HepG2 (cell line): ENCODE results near the gene MCAT. TPM values are rescaled to one million over a fixed set of nuclear protein-coding genes. Genes with fewer than 3 reads are reported as not detected.

Experiments
- ATAC-seq: fragments of 200-7000 bp; cut with Tn5 transposase; 3 replicates; pipeline ENCODE4 v1.9.1; 2020; ENCODE audit warnings: mild to moderate bottlenecking, moderate library complexity
- BruUV-seq: library from RNA; stranded (reverse); fragments of 400-500 nt; replicated peaks from 2 replicates; lab custom pipeline; 2021; lab: Mats Ljungman, UMichigan
- CTCF ChIA-PET: fragments of 300-600 bp; formaldehyde crosslinking; extraction: SDS; loops from one replicate; lab custom pipeline; 2021; ENCODE audit warnings: low total read pairs, inconsistent platforms, low intra/inter-chr PET ratio; lab: Yijun Ruan, JAX
- POLR2A ChIA-PET: fragments of 350-600 bp; sonication (Branson Sonifier 250); formaldehyde crosslinking; loops from one replicate; lab custom pipeline; 2020; ENCODE audit warnings: antibody characterized with exemption, inconsistent platforms; lab: Yijun Ruan, JAX
- DNase-seq: peaks from one replicate; pipeline ENCODE4 v3.0.0-alpha.2; 2015; ENCODE audit warnings: low spot score
- FAIRE-seq: peaks from 3 replicates; lab custom pipeline; 2011; peaks lifted over from hg19 to GRCh38; lab: Jason Lieb, UNC
- H2AFZ ChIP-seq: one replicate; pipeline ENCODE4 v1.6.1; 2011; ENCODE audit warnings: low read length, inconsistent platforms
- H3K27ac ChIP-seq: fragments of 300-600 bp; 3 replicates; pipeline ENCODE4 v1.8.0; 2011; ENCODE audit warnings: mixed run types, mild to moderate bottlenecking, mixed read lengths, low read length, inconsistent platforms; ENCODE audit not compliant: insufficient read depth; ENCODE audit errors: extremely low read length
- H3K27me3 ChIP-seq, 2 experiments: fragments of 200-600 bp in 1 of 2; 2 replicates in 1 of 2; 3 replicates in 1 of 2; pipeline versions ENCODE4 v1.6.0 to v1.8.0; 2011; ENCODE audit warnings: low read length in 2 of 2, mild to moderate bottlenecking in 2 of 2, moderate library complexity in 2 of 2, inconsistent platforms in 1 of 2; ENCODE audit not compliant: insufficient read depth in 2 of 2, control insufficient read depth in 1 of 2
- H3K36me3 ChIP-seq, 2 experiments: fragments of 200-600 bp in 1 of 2; replicated peaks in 1 of 2; 2 replicates in 1 of 2; 3 replicates in 1 of 2; pipeline versions ENCODE4 v1.5.1 to v1.8.0; 2011; ENCODE audit warnings: low read length in 2 of 2, inconsistent platforms in 1 of 2; ENCODE audit not compliant: insufficient read depth in 2 of 2, control insufficient read depth in 1 of 2
- H3K4me1 ChIP-seq: 2 replicates; pipeline ENCODE4 v1.5.1; 2012; ENCODE audit warnings: low read length, inconsistent platforms; ENCODE audit not compliant: insufficient read depth
- H3K4me2 ChIP-seq: 2 replicates; pipeline ENCODE4 v1.6.0; 2011; ENCODE audit warnings: low read depth, low read length, inconsistent platforms
- H3K4me3 ChIP-seq, 3 experiments: fragments of 200-600 bp in 1 of 3; sonication (generic), shearing (Covaris generic) in 1 of 3; replicated peaks in 1 of 3; 2 replicates each; pipeline ENCODE4 v1.5.1; 2011 to 2016; ENCODE audit warnings: low read length in 3 of 3, inconsistent platforms in 2 of 3, low read depth in 2 of 3, mild to moderate bottlenecking in 2 of 3, control low read depth in 1 of 3, mixed read lengths in 1 of 3; ENCODE audit not compliant: insufficient read depth in 1 of 3
- H3K79me2 ChIP-seq: one replicate; pipeline ENCODE4 v1.6.1; 2011; ENCODE audit warnings: low read length, inconsistent platforms; ENCODE audit not compliant: insufficient read depth
- H3K9ac ChIP-seq: 2 replicates; pipeline ENCODE4 v1.6.0; 2011; ENCODE audit warnings: mild to moderate bottlenecking, low read depth, low read length, inconsistent platforms; ENCODE audit not compliant: insufficient read depth
- H3K9me3 ChIP-seq: 2 replicates; pipeline ENCODE4 v1.5.1; 2012; ENCODE audit warnings: mild to moderate bottlenecking, low read length
- H4K20me1 ChIP-seq: 2 replicates; pipeline ENCODE4 v1.6.0; 2011; ENCODE audit warnings: inconsistent platforms, mild to moderate bottlenecking, low read length, moderate library complexity; ENCODE audit not compliant: insufficient read depth
- AGO2 ChIP-seq: fragments of 200-400 bp; formaldehyde crosslinking; optimal IDR thresholded peaks from 2 replicates; pipeline ENCODE3; 2017; ENCODE audit warnings: mild to moderate bottlenecking, low read depth, low read length, moderate library complexity
- DMTF1 ChIP-seq: sonication (generic); formaldehyde crosslinking; IDR thresholded peaks from 2 replicates; pipeline ENCODE4 v1.4.0; 2020; ENCODE audit warnings: mild to moderate bottlenecking, missing genetic modification reagents
- EZH2 ChIP-seq: conservative IDR thresholded peaks from 2 replicates; pipeline ENCODE4 v1.6.1; 2012; ENCODE audit warnings: mild to moderate bottlenecking, low read depth, low read length, moderate library complexity
- MAFG ChIP-seq: sonication (generic); formaldehyde crosslinking; IDR thresholded peaks from 2 replicates; pipeline ENCODE4 v1.5.1; 2020; ENCODE audit warnings: mild to moderate bottlenecking, missing genetic modification reagents
- MAZ ChIP-seq, 2 experiments: sonication (generic) in 1 of 2; formaldehyde crosslinking in 1 of 2; IDR thresholded peaks; 2 replicates each; pipeline versions ENCODE4 v1.5.0 to v1.6.1; 2012 to 2020; ENCODE audit warnings: low read depth in 2 of 2, mild to moderate bottlenecking in 2 of 2, borderline replicate concordance in 1 of 2, improper control_type of control experiment in 1 of 2, low read length in 1 of 2, missing genetic modification reagents in 1 of 2, moderate library complexity in 1 of 2
- PHF5A ChIP-seq: IDR thresholded peaks from one replicate; pipeline ENCODE4 v1.6.1; 2018; ENCODE audit warnings: low read depth, missing genetic modification reagents; ENCODE audit not compliant: unreplicated experiment
- ZBTB26 ChIP-seq: IDR thresholded peaks from 2 replicates; pipeline ENCODE4 v1.6.1; 2016; ENCODE audit warnings: missing compliant biosample characterization, missing genetic modification reagents, borderline replicate concordance
- ZFP41 ChIP-seq: sonication (generic); formaldehyde crosslinking; IDR thresholded peaks from 2 replicates; pipeline ENCODE4 v1.4.0; 2020; ENCODE audit warnings: mild to moderate bottlenecking, missing genetic modification reagents, borderline replicate concordance
- ZNF205 ChIP-seq: IDR thresholded peaks from 2 replicates; pipeline ENCODE4 v1.6.1; 2018; ENCODE audit warnings: missing biosample characterization, missing genetic modification reagents
- ZNF383 ChIP-seq: sonication (generic); formaldehyde crosslinking; IDR thresholded peaks from 2 replicates; pipeline ENCODE4 v1.4.0; 2020; ENCODE audit warnings: missing genetic modification reagents, mild to moderate bottlenecking, borderline replicate concordance
- ZNF775 ChIP-seq: sonication (generic); formaldehyde crosslinking; IDR thresholded peaks from 2 replicates; pipeline ENCODE4 v1.4.0; 2020; ENCODE audit warnings: missing genetic modification reagents, mild to moderate bottlenecking, moderate library complexity, borderline replicate concordance
- ZNF781 ChIP-seq: sonication (generic); formaldehyde crosslinking; IDR thresholded peaks from 2 replicates; pipeline ENCODE4 v1.5.1; 2020; ENCODE audit warnings: borderline replicate concordance, mild to moderate bottlenecking, missing genetic modification reagents; ENCODE audit errors: not compliant biosample characterization
- whole genome bisulfite sequencing: methylation state at CpG from one replicate; pipeline ENCODE4 v1.1.6; 2017; ENCODE audit warnings: low lambda C conversion rate; 5-methylcytosine and 5-hydroxymethylcytosine counted together
- in situ Hi-C: cut with HindIII; loops from 2 replicates; pipeline ENCODE4 v1.10.0; 2017; ENCODE audit warnings: low pct_unique_long_range_greater_than_20kb; ENCODE audit not compliant: extremely low pct_ligation_motif_present
- intact Hi-C: fragments of 100-400 bp; cut with micrococcal nuclease; formaldehyde crosslinking; loops from one replicate; pipeline ENCODE4 v1.10.0; 2022; ENCODE audit not compliant: unreplicated experiment
- polyA plus RNA-seq, 8 experiments: library from polyadenylated mRNA; depleted of rRNA in 3 of 8; stranded (reverse) in 7 of 8; unstranded in 1 of 8; fragments of >200 nt; fragmentation: Illumina TruSeq in 4 of 8; extraction: Trizol in 4 of 8; gene quantifications; 2 replicates each; pipeline versions ENCODE4 v1.2.1 to v1.2.3, GENCODE V29; 2011 to 2016; ENCODE audit warnings: low read depth in 4 of 8, missing spikeins in 1 of 8, mixed read lengths in 1 of 8; ENCODE audit not compliant: insufficient read depth in 1 of 8
- total RNA-seq, 5 experiments: library from RNA; depleted of rRNA; stranded (reverse); fragments of >200 nt; fragmentation: Illumina TruSeq; extraction: Trizol; gene quantifications; 2 replicates each; pipeline ENCODE4 v1.2.3, GENCODE V29; 2016; ENCODE audit warnings: low read depth in 1 of 5

The MCAT gene
- total and polyA plus RNA-seq, 2 of the 13 experiments (the other 11 are each of a cell fraction or from before 2014, with no cell fraction given): 9.3 to 16.7 TPM

GRCh38 chr22:43168471-43169309 lies 25.5 kb upstream of the MCAT start:
- H3K9ac ChIP-seq: no peak overlapping the region
- CTCF ChIA-PET: no interaction called here
- 0 out of 2 replicates have a peak, but pooled peaks cover 5% of the 10 kb centered on the region for H3K4me1 ChIP-seq
- intact Hi-C loops: no loop called here
- H2AFZ ChIP-seq: no peak overlapping the region
- no peaks in the 10 kb centered on the region for H4K20me1 ChIP-seq
- 96% methylated on average over 10 of the region's 25 CpGs for WGBS
- no TSS peak for BruUV-seq
- no peak overlapping the region for H3K4me3 ChIP-seq
- no peak for DNase-seq
- H3K79me2 ChIP-seq: no peaks in the 10 kb centered on the region
- POLR2A ChIA-PET: no interaction called here
- no peak for FAIRE-seq
- H3K36me3 ChIP-seq: peaks cover 8 to 25% of the 10 kb centered on the region in 2 experiments
- H3K9me3 ChIP-seq: no peaks in the 10 kb centered on the region
- no peak for ATAC-seq
- TF ChIP-seq AGO2 (peak; percentile 51), ZNF205 (CRISPR knock-in tag) (no peak), ZNF383 (CRISPR knock-in tag) (no peak), MAZ (IDR thresholded peaks at IDR 0.05; ENCODE audit: borderline replicate concordance, low read depth, low read length) (no peak), MAZ (CRISPR knock-in tag; IDR thresholded peaks at IDR 0.05; ENCODE audit: low read depth) (no peak), ZNF775 (CRISPR knock-in tag) (no peak)
- in situ Hi-C loops: no loop called here
- H3K4me2 ChIP-seq: no peak overlapping the region
- H3K27ac ChIP-seq: no peak overlapping the region
- H3K27me3 ChIP-seq: peaks cover 0 to 4% of the 10 kb centered on the region in 2 experiments; a peak in 2 of 5 replicates

GRCh38 chr22:43167001-43167589 lies 23.9 kb upstream of the MCAT start:
- ChIA-PET POLR2A (no interaction called here), CTCF (no interaction called here)
- H2AFZ ChIP-seq: no peak overlapping the region
- no peaks in the 10 kb centered on the region for H3K9me3 ChIP-seq
- in situ Hi-C loops: no loop called here
- BruUV-seq: no TSS peak
- H3K4me2 ChIP-seq: no peak overlapping the region
- WGBS: 94% methylated on average over 12 of the region's 19 CpGs
- no peaks in the 10 kb centered on the region for H4K20me1 ChIP-seq
- no peak for ATAC-seq
- H3K4me1 ChIP-seq: 0 out of 2 replicates have a peak, but pooled peaks cover 8% of the 10 kb centered on the region
- no peak overlapping the region for H3K27ac ChIP-seq
- no peak overlapping the region for H3K4me3 ChIP-seq
- no peak for DNase-seq
- no peak overlapping the region for H3K9ac ChIP-seq
- no peak for FAIRE-seq
- H3K36me3 ChIP-seq: peaks cover 8 to 17% of the 10 kb centered on the region in 2 experiments; a peak in 4 of 5 replicates
- intact Hi-C loops: no loop called here
- no peaks in the 10 kb centered on the region for H3K79me2 ChIP-seq
- H3K27me3 ChIP-seq: peaks cover 3 to 13% of the 10 kb centered on the region in 2 experiments; a peak in 4 of 5 replicates
- TF ChIP-seq ZBTB26 (CRISPR knock-in tag) (no peak), MAFG (CRISPR knock-in tag) (no peak), ZNF781 (no peak), DMTF1 (no peak), ZFP41 (CRISPR knock-in tag) (no peak), EZH2 (no peak), PHF5A (no peak)
